Heart left ventricle (tissue), 16 donors: ENCODE results near the gene CERT1. TPM values are rescaled to one million over a fixed set of nuclear protein-coding genes. Genes with fewer than 3 reads are reported as not detected.
"Not testable (repeated sequence)": the region's sequence is repeated elsewhere in the genome, so short reads cannot be mapped to it uniquely, and the experiment has no call there.

Experiments used
- ATAC-seq, 4 donors: fragments of 200-7000 bp; cut with Tn5 transposase; one replicate each; pipeline ENCODE4 v1.9.1; 2020 to 2022; ENCODE audit warnings: moderate library complexity in 4 of 4, mild to moderate bottlenecking in 3 of 4, moderate number of reproducible peaks in 1 of 4
- DNase-seq, 5 donors: peaks; one replicate each; pipeline ENCODE4 v3.0.0-alpha.2; 2020
- H3K27ac ChIP-seq, 12 donors: fragments of 200-600 bp; sonication (generic) in 4 of 12; one replicate each; pipeline versions ENCODE4 v1.5.0 to v1.8.0; 2016 to 2022; ENCODE audit warnings: mild to moderate bottlenecking in 2 of 12
- H3K27me3 ChIP-seq, 9 donors: fragments of 200-600 bp; sonication (generic) in 2 of 9; one replicate each; pipeline versions ENCODE4 v1.5.1 to v1.8.0; 2016 to 2022; ENCODE audit warnings: mild to moderate bottlenecking in 3 of 9
- H3K36me3 ChIP-seq, 9 donors: fragments of 200-600 bp; sonication (generic) in 2 of 9; one replicate each; pipeline versions ENCODE4 v1.5.0 to v1.8.0; 2018 to 2022; ENCODE audit warnings: mild to moderate bottlenecking in 2 of 9
- H3K4me1 ChIP-seq, 12 donors: fragments of 200-600 bp; sonication (generic) in 4 of 12; one replicate each; pipeline versions ENCODE4 v1.5.0 to v1.8.0; 2016 to 2022; ENCODE audit warnings: mild to moderate bottlenecking in 3 of 12
- H3K4me3 ChIP-seq, 12 donors: fragments of 200-600 bp; sonication (generic) in 4 of 12; one replicate each; pipeline versions ENCODE4 v1.5.0 to v1.8.0; 2017 to 2022; ENCODE audit warnings: mild to moderate bottlenecking in 9 of 12, moderate library complexity in 4 of 12
- H3K9me3 ChIP-seq, 12 donors: fragments of 200-600 bp; sonication (generic) in 4 of 12; one replicate each; pipeline versions ENCODE4 v1.5.0 to v1.8.0; 2016 to 2022; ENCODE audit warnings: mild to moderate bottlenecking in 1 of 12
- POLR2A ChIP-seq, 2 donors: fragments of 450-650 bp; IDR thresholded peaks; one replicate each; pipeline ENCODE4 v1.6.1; 2017; ENCODE audit warnings: antibody characterized with exemption in 2 of 2, mild to moderate bottlenecking in 2 of 2, moderate library complexity in 2 of 2
- WGBS, 4 donors: extraction: QIAGEN DNeasy Blood & Tissue Kit in 2 of 4; methylation state at CpG; one replicate each; pipeline versions ENCODE4 v1.1.5 to v1.1.7; 2013 to 2018; 5-methylcytosine and 5-hydroxymethylcytosine counted together
- intact Hi-C, 10 donors: fragments of 100-400 bp; cut with DNase I; formaldehyde crosslinking; loops; one replicate each; pipeline versions ENCODE4 v1.11.1 to v1.14.2; 2022
- polyA plus RNA-seq, 2 donors: library from polyadenylated mRNA; stranded (reverse); fragments of 200-250 nt; gene quantifications; one replicate each; pipeline ENCODE4 v1.2.3, GENCODE V29; 2013
- total RNA-seq, 9 donors: library from RNA; depleted of rRNA in 2 of 9; stranded (reverse); fragments of >200 nt in 2 of 9; fragmentation: NEBNext Ultra II Directional in 3 of 9; extraction: Animal tissue kit (Norgen Biotek cat#: 25700) in 3 of 9; gene quantifications; one replicate each; pipeline versions ENCODE4 v1.1.0 to v1.2.4, GENCODE V29; 2016 to 2023
- TF ChIP-seq, protein P1 (sequence below), 12 donors: fragments of 200-600 bp; sonication (generic) in 4 of 12; IDR thresholded peaks; one replicate each; pipeline versions ENCODE4 v1.5.0 to v1.8.0; 2018 to 2022; ENCODE audit warnings: antibody characterized with exemption in 12 of 12, mild to moderate bottlenecking in 5 of 12
- donor health status: ischemic (EF 13 %, LVEDD 7.1; RV severe dilation, severe dysfunction).
- donor health status: healthy with polysubstance abuse.
- donor health status: DM: no; HTN: yes; CAD: no.
- donor health status: DM: no; HTN: no; CAD: no.
- donor health status: ischemic (EF 25% LVEDD 6.9; RV normal size, moderate dysfunction).
- donor health status: ischemic (EF 25% LVEDD 5.7; RV mildly dilated, moderate dysfunction).
- donor health status: healthy.
- donor health status: DM: yes; HTN: yes; CAD: no.
- donor health status: ischemic (EF 35%, LVEDD 5.7; RV mildly dilated, moderate dysfunction).
- donor health status: nonischemic (EF 11% LVEDD 7.7; RV severe dilation, severe dysfunction).
- donor health status: DM: yes; HTN: yes; CAD: no.
- donor health status: PGD.
- donor health status: ischemic (EF 29% LVEDD 5.4; RV normal size, mild dysfunction).
- donor health status: nonischemic (EF 23%, LVEDD 6.1; RV moderate dilation, normal function).

Gene CERT1
- total and polyA plus RNA-seq, 11 donors = 6.7 to 57.6 (median 27.3) TPM

DNA sequence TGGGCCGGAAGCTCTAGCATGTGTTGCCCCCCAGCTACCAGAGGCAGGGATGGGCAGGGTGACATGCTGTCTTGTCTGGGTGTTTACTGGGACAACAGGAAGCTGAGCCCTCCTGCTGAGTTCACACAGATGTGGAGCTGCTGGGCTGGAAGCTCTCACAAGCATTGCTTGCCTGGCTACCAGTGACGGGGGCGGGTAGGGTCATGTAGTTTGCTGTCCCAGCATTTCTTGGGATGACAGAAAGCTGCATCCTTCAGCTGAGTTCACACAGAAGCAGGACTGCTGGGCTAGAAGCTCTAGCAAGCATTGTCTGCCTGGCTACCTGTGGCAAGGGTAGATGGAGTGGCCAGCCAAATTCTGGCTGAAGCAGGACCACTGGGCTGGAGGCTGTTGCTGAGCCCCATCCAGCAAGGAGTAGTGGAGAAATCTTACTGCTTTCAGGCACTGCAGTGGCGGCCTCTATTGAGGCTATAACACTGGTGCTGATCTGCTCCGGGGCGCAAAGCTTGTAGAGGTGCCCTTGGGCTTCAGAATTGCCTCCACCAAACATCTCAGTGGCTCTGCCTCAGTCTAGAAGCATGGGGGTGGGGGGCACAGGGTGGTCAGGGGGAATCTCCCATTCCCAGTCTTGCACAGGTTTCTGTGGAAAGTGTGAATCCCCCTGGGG is 25.4 kb upstream of the CERT1 start:
- peak in 3 of 4 donors; percentile 24 to 45 (median 28) for ATAC-seq
- Histone ChIP-seq H3K27me3 (no peaks in the 10 kb centered on the region), H3K36me3 (peaks cover 0 to 10% (median 0%) of the 10 kb centered on the region in 9 donors), H3K4me3 (no peak overlapping the region), H3K9me3 (peaks cover 0 to 37% (median 13%) of the 10 kb centered on the region in 12 donors), H3K4me1 (peaks cover 0 to 25% (median 4%) of the 10 kb centered on the region in 12 donors), H3K27ac (no peak overlapping the region)
- WGBS, 4 donors = 84 to 94% (median 91%) methylated on average over 2 to 6 of the region's 6 CpGs
- intact Hi-C loops = no loop called here
- DNase-seq = peak in 1 of 5 donors; percentile 31
- TF ChIP-seq POLR2A (IDR thresholded peaks at IDR 0.05) = no peak
- TF ChIP-seq, protein P1, sequence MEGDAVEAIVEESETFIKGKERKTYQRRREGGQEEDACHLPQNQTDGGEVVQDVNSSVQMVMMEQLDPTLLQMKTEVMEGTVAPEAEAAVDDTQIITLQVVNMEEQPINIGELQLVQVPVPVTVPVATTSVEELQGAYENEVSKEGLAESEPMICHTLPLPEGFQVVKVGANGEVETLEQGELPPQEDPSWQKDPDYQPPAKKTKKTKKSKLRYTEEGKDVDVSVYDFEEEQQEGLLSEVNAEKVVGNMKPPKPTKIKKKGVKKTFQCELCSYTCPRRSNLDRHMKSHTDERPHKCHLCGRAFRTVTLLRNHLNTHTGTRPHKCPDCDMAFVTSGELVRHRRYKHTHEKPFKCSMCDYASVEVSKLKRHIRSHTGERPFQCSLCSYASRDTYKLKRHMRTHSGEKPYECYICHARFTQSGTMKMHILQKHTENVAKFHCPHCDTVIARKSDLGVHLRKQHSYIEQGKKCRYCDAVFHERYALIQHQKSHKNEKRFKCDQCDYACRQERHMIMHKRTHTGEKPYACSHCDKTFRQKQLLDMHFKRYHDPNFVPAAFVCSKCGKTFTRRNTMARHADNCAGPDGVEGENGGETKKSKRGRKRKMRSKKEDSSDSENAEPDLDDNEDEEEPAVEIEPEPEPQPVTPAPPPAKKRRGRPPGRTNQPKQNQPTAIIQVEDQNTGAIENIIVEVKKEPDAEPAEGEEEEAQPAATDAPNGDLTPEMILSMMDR (IDR thresholded peaks at IDR 0.05) = no peak

DNA sequence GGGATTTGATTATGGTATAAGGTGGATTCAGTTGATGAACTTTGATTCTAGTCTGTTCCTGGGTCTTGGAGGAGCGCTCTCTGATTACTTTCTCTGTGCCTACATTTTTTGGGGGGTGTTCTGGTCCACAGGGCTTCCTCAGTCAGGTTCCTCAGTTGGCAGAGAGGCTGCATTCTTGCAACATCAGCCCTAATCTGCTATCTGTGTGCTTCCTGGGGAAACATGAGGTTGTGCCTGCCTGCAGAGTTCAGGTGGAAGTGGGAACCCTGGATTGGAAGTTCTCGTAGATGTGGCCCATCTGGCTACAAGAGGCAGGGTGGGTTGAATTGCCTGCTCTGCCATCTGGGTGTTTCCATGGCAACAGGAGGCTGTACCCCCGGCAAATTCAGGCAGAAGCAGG is 24.7 kb upstream of the CERT1 start:
- Histone ChIP-seq H3K9me3 (peaks cover 0 to 37% (median 13%) of the 10 kb centered on the region in 12 donors), H3K27me3 (no peaks in the 10 kb centered on the region), H3K36me3 (peaks cover 0 to 10% (median 0%) of the 10 kb centered on the region in 9 donors), H3K4me1 (peaks cover 0 to 25% (median 4%) of the 10 kb centered on the region in 12 donors), H3K27ac (no peak overlapping the region), H3K4me3 (no peak overlapping the region)
- intact Hi-C loops = no loop called here
- 83 to 95% (median 90%) methylated on average over 3 of the region's 3 CpGs for WGBS, 4 donors
- ATAC-seq (no peak), DNase-seq (no peak)
- TF ChIP-seq, protein P1 (IDR thresholded peaks at IDR 0.05) = no peak
- no peak for TF ChIP-seq POLR2A (IDR thresholded peaks at IDR 0.05)

DNA sequence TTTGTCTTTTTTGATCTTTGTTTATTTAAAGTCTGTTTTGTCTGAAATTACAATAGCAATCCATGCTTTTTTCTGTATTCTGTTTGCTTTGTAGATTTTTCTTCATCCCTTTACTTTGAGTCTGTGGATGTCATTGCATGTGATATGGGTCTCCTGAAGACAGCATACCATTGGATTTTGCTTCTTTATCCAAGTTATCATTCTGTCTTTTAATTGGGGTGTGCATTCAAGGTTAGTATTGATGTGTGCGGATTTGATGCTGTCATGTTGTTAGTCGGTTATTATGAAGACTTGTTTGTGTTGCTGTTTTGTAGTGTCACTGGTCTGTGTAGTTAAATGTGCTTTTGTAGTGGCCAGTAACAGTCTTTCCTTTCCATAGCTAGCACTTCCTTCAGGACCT is 23.3 kb upstream of the CERT1 start:
- Histone ChIP-seq H3K9me3 (peaks cover 0 to 37% (median 13%) of the 10 kb centered on the region in 12 donors), H3K4me3 (no peak overlapping the region), H3K36me3 (peaks cover 0 to 15% (median 0%) of the 10 kb centered on the region in 9 donors), H3K27me3 (no peaks in the 10 kb centered on the region), H3K27ac (no peak overlapping the region), H3K4me1 (peaks cover 0 to 24% (median 4%) of the 10 kb centered on the region in 12 donors)
- WGBS, 4 donors = 96 to 99% (median 99%) methylated on average over 2 of the region's 2 CpGs
- intact Hi-C loops = no loop called here
- DNase-seq (no peak), ATAC-seq (no peak)
- TF ChIP-seq POLR2A (IDR thresholded peaks at IDR 0.05) = no peak
- TF ChIP-seq, protein P1 (IDR thresholded peaks at IDR 0.05) = no peak

DNA sequence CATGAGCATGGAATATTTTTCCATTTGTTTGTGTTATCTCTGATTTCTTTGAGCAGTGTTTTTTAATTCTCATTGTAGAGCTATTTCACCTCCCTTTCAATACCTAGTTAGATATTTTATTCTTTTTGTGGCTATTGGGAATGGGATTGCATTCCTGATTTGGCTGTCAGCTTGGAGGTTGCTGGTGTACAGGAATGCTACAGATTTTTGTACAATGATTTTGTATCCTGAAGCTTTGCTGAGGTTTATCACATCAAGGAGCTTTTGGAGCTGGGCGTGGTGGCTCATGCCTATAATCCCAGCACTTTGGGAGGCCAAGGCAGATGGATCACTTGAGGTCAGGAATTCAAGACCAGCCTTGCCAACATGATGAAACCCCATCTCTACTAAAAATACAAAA is 22.3 kb upstream of the CERT1 start:
- DNase-seq, H3K27me3 ChIP-seq, intact Hi-C loops, ATAC-seq, H3K4me3 ChIP-seq, H3K27ac ChIP-seq: not testable (repeated sequence)
- WGBS, 4 donors = 95 to 100% (median 98%) methylated on average over 1 of the region's 1 CpG
- Histone ChIP-seq H3K4me1 (peaks cover 0 to 20% (median 2%) of the 10 kb centered on the region in 12 donors), H3K36me3 (peaks cover 0 to 15% (median 0%) of the 10 kb centered on the region in 9 donors), H3K9me3 (peaks cover 0 to 37% (median 13%) of the 10 kb centered on the region in 12 donors)
